Lung (tissue), 12 donors: ENCODE data around the gene SRC. TPM values are rescaled to one million over a fixed set of nuclear protein-coding genes. Genes with fewer than 3 reads are reported as not detected.

ENCODE experiments used
- ATAC-seq: fragments of 200-7000 bp; cut with Tn5 transposase; one replicate; pipeline ENCODE4 v1.9.1; 2020; ENCODE audit warnings: moderate number of reproducible peaks; ENCODE audit not compliant: insufficient read depth, low FRiP score
- DNase-seq, 3 donors: peaks; one replicate each; pipeline ENCODE4 v3.0.0-alpha.2; 2013 to 2017
- H3K27ac ChIP-seq, 2 donors: one replicate each; pipeline ENCODE4 v1.5.1; 2013; ENCODE audit warnings: mild to moderate bottlenecking in 2 of 2, moderate library complexity in 2 of 2, control low read depth in 1 of 2, inconsistent platforms in 1 of 2, low read depth in 1 of 2, low read length in 1 of 2
- H3K27me3 ChIP-seq, 3 donors: one replicate each; pipeline ENCODE4 v1.5.1; 2013; ENCODE audit warnings: low read length in 2 of 3; ENCODE audit not compliant: control insufficient read depth in 3 of 3, insufficient read depth in 3 of 3
- H3K36me3 ChIP-seq, 4 donors: one replicate each; pipeline ENCODE4 v1.5.1; 2013; ENCODE audit warnings: low read length in 4 of 4, mild to moderate bottlenecking in 1 of 4, moderate library complexity in 1 of 4; ENCODE audit not compliant: control insufficient read depth in 4 of 4, insufficient read depth in 4 of 4
- H3K4me1 ChIP-seq, 5 donors: one replicate each; pipeline ENCODE4 v1.5.1; 2013; ENCODE audit warnings: low read length in 5 of 5, mild to moderate bottlenecking in 2 of 5, moderate library complexity in 1 of 5; ENCODE audit not compliant: control insufficient read depth in 5 of 5, insufficient read depth in 5 of 5
- H3K4me3 ChIP-seq: one replicate; pipeline ENCODE4 v1.5.1; 2013; ENCODE audit warnings: mild to moderate bottlenecking, control low read depth, moderate library complexity
- H3K9ac ChIP-seq, 2 donors: one replicate each; pipeline ENCODE4 v1.5.1; 2013; ENCODE audit warnings: low read length in 2 of 2, control low read depth in 1 of 2; ENCODE audit not compliant: insufficient read depth in 1 of 2
- H3K9me3 ChIP-seq, 4 donors: one replicate each; pipeline ENCODE4 v1.5.1; 2013; ENCODE audit warnings: low read length in 3 of 4, mild to moderate bottlenecking in 1 of 4, moderate library complexity in 1 of 4; ENCODE audit not compliant: control insufficient read depth in 4 of 4, insufficient read depth in 3 of 4
- WGBS, 2 donors: extraction: QIAGEN DNeasy Blood & Tissue Kit; methylation state at CpG; one replicate each; pipeline ENCODE4 v1.1.7; 2013; 5-methylcytosine and 5-hydroxymethylcytosine counted together
- polyA plus RNA-seq, 2 donors: library from polyadenylated mRNA; stranded (reverse); fragments of 200-250 nt; gene quantifications; one replicate each; pipeline ENCODE4 v1.2.1, GENCODE V29; 2013
- total RNA-seq, 2 donors: library from RNA; depleted of rRNA in 1 of 2; stranded (reverse); fragments of >200 nt in 1 of 2; gene quantifications; one replicate each; pipeline ENCODE4 v1.2.1, GENCODE V29; 2014 to 2021
- TF ChIP-seq, protein P1 (sequence below): IDR thresholded peaks from 2 replicates; pipeline ENCODE4 v1.5.1; 2012; ENCODE audit warnings: mild to moderate bottlenecking; ENCODE audit errors: control extremely low read depth, extremely low read depth
- donor health status: control.
- donor health status: control.
- donor health status: Bipolar disorder and iron deficiency.
- donor health status: healthy.
- donor health status: DM: yes; HTN: yes; CAD: no.

Gene SRC
- total and polyA plus RNA-seq, 4 donors: 35.6 to 69.5 (median 50.1) TPM

DNA sequence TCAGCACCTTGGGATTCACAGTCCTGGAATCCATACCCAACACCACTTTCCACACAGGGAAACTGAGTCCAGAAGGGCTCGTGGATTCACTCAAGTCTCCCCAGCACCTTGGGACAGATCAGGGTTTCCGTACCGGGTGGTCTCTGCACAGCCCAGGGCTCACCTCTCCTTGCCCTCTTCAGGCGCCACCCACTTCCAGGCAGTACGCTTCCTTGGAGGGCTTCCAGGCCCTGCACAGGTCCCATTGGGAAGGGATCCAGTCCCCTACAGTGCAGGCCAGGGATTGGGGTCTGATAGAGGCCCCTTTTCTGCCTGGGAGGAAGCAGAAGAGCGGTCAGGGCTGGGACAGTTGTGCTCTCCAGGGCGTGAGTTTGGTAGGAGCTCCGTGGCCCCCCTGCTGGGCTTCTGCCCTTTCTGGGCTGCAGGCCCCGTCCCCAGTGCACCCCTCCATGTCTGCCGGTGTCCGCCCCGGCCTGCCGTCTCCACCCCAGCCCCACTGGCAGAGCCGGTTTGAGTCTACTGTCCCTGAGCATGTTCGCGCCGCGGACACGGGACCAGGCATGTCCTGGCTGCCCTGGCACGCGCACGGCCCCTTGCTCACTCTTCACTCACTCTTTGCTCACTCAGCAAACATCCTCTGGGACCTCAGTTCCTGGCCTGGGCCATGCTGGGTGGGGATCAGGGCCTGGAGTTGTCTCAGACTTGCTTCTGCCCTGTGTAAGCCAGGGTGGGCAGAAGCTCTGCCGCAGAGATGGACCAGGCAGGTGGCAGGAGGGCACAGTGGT lies 12.6 kb downstream of the SRC start:
- TF ChIP-seq, protein P1, sequence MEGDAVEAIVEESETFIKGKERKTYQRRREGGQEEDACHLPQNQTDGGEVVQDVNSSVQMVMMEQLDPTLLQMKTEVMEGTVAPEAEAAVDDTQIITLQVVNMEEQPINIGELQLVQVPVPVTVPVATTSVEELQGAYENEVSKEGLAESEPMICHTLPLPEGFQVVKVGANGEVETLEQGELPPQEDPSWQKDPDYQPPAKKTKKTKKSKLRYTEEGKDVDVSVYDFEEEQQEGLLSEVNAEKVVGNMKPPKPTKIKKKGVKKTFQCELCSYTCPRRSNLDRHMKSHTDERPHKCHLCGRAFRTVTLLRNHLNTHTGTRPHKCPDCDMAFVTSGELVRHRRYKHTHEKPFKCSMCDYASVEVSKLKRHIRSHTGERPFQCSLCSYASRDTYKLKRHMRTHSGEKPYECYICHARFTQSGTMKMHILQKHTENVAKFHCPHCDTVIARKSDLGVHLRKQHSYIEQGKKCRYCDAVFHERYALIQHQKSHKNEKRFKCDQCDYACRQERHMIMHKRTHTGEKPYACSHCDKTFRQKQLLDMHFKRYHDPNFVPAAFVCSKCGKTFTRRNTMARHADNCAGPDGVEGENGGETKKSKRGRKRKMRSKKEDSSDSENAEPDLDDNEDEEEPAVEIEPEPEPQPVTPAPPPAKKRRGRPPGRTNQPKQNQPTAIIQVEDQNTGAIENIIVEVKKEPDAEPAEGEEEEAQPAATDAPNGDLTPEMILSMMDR: no peak
- Histone ChIP-seq H3K27ac (no peak overlapping the region), H3K4me3 (no peak overlapping the region), H3K9me3 (no peaks in the 10 kb centered on the region), H3K36me3 (peaks cover 0 to 4% (median 0%) of the 10 kb centered on the region in 4 donors), H3K27me3 (no peaks in the 10 kb centered on the region), H3K9ac (no peak overlapping the region), H3K4me1 (peaks cover 0 to 29% (median 12%) of the 10 kb centered on the region in 5 donors)
- WGBS, 2 donors: 63 to 70% methylated on average over 23 of the region's 23 CpGs
- ATAC-seq (no peak), DNase-seq (peak in 2 of 3 donors; percentile 18 to 42)

DNA sequence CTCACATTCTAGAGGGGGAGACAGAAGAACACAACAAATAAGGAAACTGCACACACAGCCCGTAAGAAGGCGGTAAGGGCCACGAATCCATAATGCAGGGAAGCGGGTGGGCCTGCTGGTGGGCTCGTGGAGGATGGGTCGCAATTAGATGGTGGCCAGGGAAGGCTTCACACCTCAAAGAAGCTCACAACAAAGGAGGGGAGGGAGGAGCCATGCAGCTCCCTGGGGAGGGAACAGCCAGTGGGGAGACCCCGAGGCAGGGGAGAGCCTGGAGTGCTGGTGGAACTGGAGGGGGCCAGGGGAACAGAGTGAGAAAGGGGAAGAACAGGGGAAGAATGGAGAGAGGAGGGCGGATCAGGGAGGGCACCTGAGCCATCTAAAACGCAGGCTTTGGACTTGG lies 13.4 kb downstream of the SRC start:
- Histone ChIP-seq H3K27me3 (no peaks in the 10 kb centered on the region), H3K4me1 (peaks cover 0 to 29% (median 12%) of the 10 kb centered on the region in 5 donors), H3K27ac (no peak overlapping the region), H3K36me3 (peaks cover 0 to 2% (median under 1%) of the 10 kb centered on the region in 4 donors), H3K4me3 (no peak overlapping the region), H3K9ac (no peak overlapping the region), H3K9me3 (no peaks in the 10 kb centered on the region)
- 84 to 85% methylated on average over 9 of the region's 9 CpGs for WGBS, 2 donors
- ATAC-seq (no peak), DNase-seq (peak in 1 of 3 donors; percentile 10)
- TF ChIP-seq, protein P1: no peak

DNA sequence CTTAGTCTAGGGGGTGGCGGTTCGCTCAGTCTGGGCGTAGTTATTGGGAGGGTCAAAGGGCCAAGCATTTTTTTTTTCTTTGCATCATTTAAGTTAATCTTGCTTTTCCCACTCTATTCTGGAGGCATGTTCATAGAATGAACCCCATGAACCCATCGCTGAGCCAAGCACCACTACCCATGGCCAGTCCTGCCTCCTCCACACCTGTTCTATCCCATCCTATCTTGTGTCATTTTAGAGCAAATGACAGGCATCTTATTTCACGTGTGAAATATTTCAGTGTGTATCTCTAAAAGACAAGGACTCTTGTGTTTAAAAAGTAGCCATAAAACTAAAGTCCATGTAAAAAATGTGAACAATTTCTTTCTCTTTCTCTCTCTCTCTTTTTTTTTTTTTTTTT lies 13.9 kb downstream of the SRC start:
- no peaks in the 10 kb centered on the region for H3K9me3 ChIP-seq
- ATAC-seq: no peak
- H3K4me3 ChIP-seq: no peak overlapping the region
- TF ChIP-seq, protein P1: no peak
- H3K27me3 ChIP-seq: no peaks in the 10 kb centered on the region
- H3K36me3 ChIP-seq: peaks cover 0 to 7% (median under 1%) of the 10 kb centered on the region in 4 donors
- no peak overlapping the region for H3K9ac ChIP-seq
- H3K4me1 ChIP-seq: peaks cover 0 to 29% (median 12%) of the 10 kb centered on the region in 5 donors
- H3K27ac ChIP-seq: no peak overlapping the region
- 89 to 90% methylated on average over 5 of the region's 5 CpGs for WGBS, 2 donors
- DNase-seq: no peak
